HepG2 (cell line): ENCODE data around the gene CCDC69. TPM values are rescaled to one million over a fixed set of nuclear protein-coding genes. Genes with fewer than 3 reads are reported as not detected.

Experiments
- AHR ChIP-seq: IDR thresholded peaks from 2 replicates; pipeline ENCODE4 v1.6.1; 2018; ENCODE audit warnings: missing genetic modification reagents, missing compliant biosample characterization
- GLI4 ChIP-seq: sonication (generic); formaldehyde crosslinking; IDR thresholded peaks from 2 replicates; pipeline ENCODE4 v1.5.1; 2020; ENCODE audit warnings: missing genetic modification reagents, mild to moderate bottlenecking, moderate library complexity, borderline replicate concordance
- HNRNPH1 ChIP-seq: fragments of 200-400 bp; formaldehyde crosslinking; optimal IDR thresholded peaks from 2 replicates; pipeline ENCODE3; 2017; ENCODE audit warnings: mild to moderate bottlenecking, low read depth, low read length
- KLF12 ChIP-seq: sonication (generic); formaldehyde crosslinking; IDR thresholded peaks from 2 replicates; pipeline ENCODE4 v1.4.0; 2020; ENCODE audit warnings: missing genetic modification reagents, borderline replicate concordance
- KMT2A ChIP-seq: sonication (generic); formaldehyde crosslinking; IDR thresholded peaks from 2 replicates; pipeline ENCODE4 v1.4.0; 2020; ENCODE audit warnings: missing genetic modification reagents
- MYC ChIP-seq: sonication (generic); formaldehyde crosslinking; IDR thresholded peaks from 2 replicates; pipeline ENCODE4 v1.9.0; 2021; ENCODE audit warnings: missing genetic modification reagents, borderline replicate concordance
- NONO ChIP-seq, 2 experiments: fragments of 450-650 bp in 1 of 2; sonication (generic) in 1 of 2; formaldehyde crosslinking in 1 of 2; IDR thresholded peaks in 1 of 2; conservative IDR thresholded peaks in 1 of 2; 2 replicates each; pipeline versions ENCODE4 v1.6.1 to v1.8.0; 2017 to 2022; ENCODE audit warnings: mild to moderate bottlenecking in 1 of 2, missing genetic modification reagents in 1 of 2, moderate library complexity in 1 of 2
- SSRP1 ChIP-seq: IDR thresholded peaks from 2 replicates; pipeline ENCODE4 v1.6.1; 2016; ENCODE audit warnings: control low read depth
- ZBTB1 ChIP-seq: sonication (generic); formaldehyde crosslinking; IDR thresholded peaks from 2 replicates; pipeline ENCODE4 v1.4.0; 2020; ENCODE audit warnings: missing genetic modification reagents, borderline replicate concordance
- ZBTB7B ChIP-seq: sonication (generic); formaldehyde crosslinking; IDR thresholded peaks from 2 replicates; pipeline ENCODE4 v1.4.0; 2020; ENCODE audit warnings: missing genetic modification reagents
- ZKSCAN1 ChIP-seq: fragments of 150-350 bp; IDR thresholded peaks from 2 replicates; pipeline ENCODE4 v1.6.1; 2014; ENCODE audit warnings: low read length
- ZNF292 ChIP-seq: sonication (generic); formaldehyde crosslinking; IDR thresholded peaks from 2 replicates; pipeline ENCODE4 v1.8.1; 2022; ENCODE audit warnings: mild to moderate bottlenecking, low read depth, missing genetic modification reagents, borderline replicate concordance
- ZNF557 ChIP-seq: sonication (generic); formaldehyde crosslinking; IDR thresholded peaks from 2 replicates; pipeline ENCODE4 v1.4.0; 2020; ENCODE audit warnings: missing genetic modification reagents
- ZNF674 ChIP-seq: sonication (generic); formaldehyde crosslinking; IDR thresholded peaks from 2 replicates; pipeline ENCODE4 v1.5.0; 2020; ENCODE audit warnings: low read depth, mild to moderate bottlenecking, missing genetic modification reagents
- ZNF720 ChIP-seq: sonication (generic); formaldehyde crosslinking; IDR thresholded peaks from 2 replicates; pipeline ENCODE4 v1.4.0; 2020; ENCODE audit warnings: missing genetic modification reagents
- polyA plus RNA-seq, 8 experiments: library from polyadenylated mRNA; depleted of rRNA in 3 of 8; stranded (reverse) in 7 of 8; unstranded in 1 of 8; fragments of >200 nt; fragmentation: Illumina TruSeq in 4 of 8; extraction: Trizol in 4 of 8; gene quantifications; 2 replicates each; pipeline versions ENCODE4 v1.2.1 to v1.2.3, GENCODE V29; 2011 to 2016; ENCODE audit warnings: low read depth in 4 of 8, missing spikeins in 1 of 8, mixed read lengths in 1 of 8; ENCODE audit not compliant: insufficient read depth in 1 of 8
- total RNA-seq, 5 experiments: library from RNA; depleted of rRNA; stranded (reverse); fragments of >200 nt; fragmentation: Illumina TruSeq; extraction: Trizol; gene quantifications; 2 replicates each; pipeline ENCODE4 v1.2.3, GENCODE V29; 2016; ENCODE audit warnings: low read depth in 1 of 5
- TF ChIP-seq, protein P1 (sequence below): IDR thresholded peaks from 2 replicates; pipeline ENCODE4 v1.6.1; 2016; ENCODE audit warnings: low read depth, control low read depth
- TF ChIP-seq, protein P2 (sequence below): fragments of 450-650 bp; IDR thresholded peaks from 2 replicates; pipeline ENCODE4 v1.6.1; 2016
- TF ChIP-seq, protein P3 (sequence below): sonication (generic); formaldehyde crosslinking; conservative IDR thresholded peaks from 2 replicates; pipeline ENCODE4 v1.5.0; 2020; ENCODE audit warnings: missing genetic modification reagents
- TF ChIP-seq, protein P4 (sequence below): sonication (generic); formaldehyde crosslinking; IDR thresholded peaks from 2 replicates; pipeline ENCODE4 v1.4.0; 2020; ENCODE audit warnings: mild to moderate bottlenecking, missing genetic modification reagents
- TF ChIP-seq, protein P5 (sequence below): sonication (generic); formaldehyde crosslinking; IDR thresholded peaks from 2 replicates; pipeline ENCODE4 v1.5.0; 2020; ENCODE audit warnings: missing genetic modification reagents
- TF ChIP-seq, protein P6 (sequence below): sonication (generic); formaldehyde crosslinking; IDR thresholded peaks from 2 replicates; pipeline ENCODE4 v1.4.0; 2020; ENCODE audit warnings: mild to moderate bottlenecking, low read depth, missing genetic modification reagents

The CCDC69 gene
- total and polyA plus RNA-seq, 2 of the 13 experiments (the other 11 are each of a cell fraction or from before 2014, with no cell fraction given), result 12.2 to 45.2 TPM

DNA sequence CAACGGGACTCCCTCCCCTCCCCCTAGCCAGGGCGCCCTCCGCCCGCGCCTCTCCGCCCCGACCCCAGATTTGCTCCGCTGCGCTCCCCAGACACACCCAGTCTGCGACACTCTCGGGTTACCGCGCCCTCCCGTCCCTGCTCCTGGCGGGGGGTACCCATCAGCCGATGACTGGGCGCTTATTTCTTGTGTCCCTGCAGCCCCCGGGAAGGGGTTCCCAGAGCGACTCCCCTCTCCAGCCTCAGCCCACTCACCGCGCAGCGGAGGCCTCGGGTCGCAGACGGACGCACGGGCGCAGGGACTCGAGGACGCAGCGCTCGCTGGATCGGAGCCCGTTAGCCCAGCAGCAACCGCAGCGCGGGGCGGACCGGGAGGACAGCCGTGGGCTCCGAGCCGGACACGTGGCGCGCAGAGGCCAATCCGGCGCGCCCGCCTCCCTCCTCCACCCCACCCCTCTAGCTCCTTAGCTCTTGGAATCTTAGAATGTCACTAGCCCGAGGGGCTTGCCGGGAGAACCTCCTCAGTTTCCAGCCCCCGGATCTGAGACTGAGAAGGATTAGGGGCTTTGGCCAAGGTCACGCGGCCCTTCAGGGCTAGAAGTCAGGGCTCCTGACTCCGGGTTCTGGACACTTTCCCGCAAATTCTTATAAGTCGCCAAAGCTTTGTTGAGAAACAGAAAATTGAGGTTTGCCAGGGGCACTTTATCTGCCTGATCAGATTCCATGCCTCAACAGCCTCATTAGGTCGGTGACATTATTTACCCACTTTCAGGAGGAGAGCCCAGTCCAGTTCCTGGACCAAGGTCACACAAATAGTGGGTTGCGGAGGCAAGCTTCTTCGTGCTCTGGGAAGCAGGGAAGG, 66.2 kb downstream of the CCDC69 start, which contains the start of gene ANXA6 (continued):
- TF ChIP-seq, protein P1, sequence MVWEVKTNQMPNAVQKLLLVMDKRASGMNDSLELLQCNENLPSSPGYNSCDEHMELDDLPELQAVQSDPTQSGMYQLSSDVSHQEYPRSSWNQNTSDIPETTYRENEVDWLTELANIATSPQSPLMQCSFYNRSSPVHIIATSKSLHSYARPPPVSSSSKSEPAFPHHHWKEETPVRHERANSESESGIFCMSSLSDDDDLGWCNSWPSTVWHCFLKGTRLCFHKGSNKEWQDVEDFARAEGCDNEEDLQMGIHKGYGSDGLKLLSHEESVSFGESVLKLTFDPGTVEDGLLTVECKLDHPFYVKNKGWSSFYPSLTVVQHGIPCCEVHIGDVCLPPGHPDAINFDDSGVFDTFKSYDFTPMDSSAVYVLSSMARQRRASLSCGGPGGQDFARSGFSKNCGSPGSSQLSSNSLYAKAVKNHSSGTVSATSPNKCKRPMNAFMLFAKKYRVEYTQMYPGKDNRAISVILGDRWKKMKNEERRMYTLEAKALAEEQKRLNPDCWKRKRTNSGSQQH (CRISPR knock-in tag), result 0 out of 2 replicates have a peak, but pooled peaks have one; percentile 29
- TF ChIP-seq SSRP1 (CRISPR knock-in tag) (no peak), ZBTB7B (0 out of 2 replicates have a peak, but pooled peaks have one; percentile 21), ZNF292 (CRISPR knock-in tag) (peak; percentile 81; the same call in 1 of the 2 replicates), KLF12 (peak; percentile 82; the same call in 1 of the 2 replicates), ZBTB1 (CRISPR knock-in tag) (no peak), ZKSCAN1 (no peak), NONO (IDR thresholded peaks at IDR 0.05) (no peak), NONO (CRISPR knock-in tag; conservative IDR thresholded peaks at IDR 0.05) (no peak), HNRNPH1 (no peak), KMT2A (CRISPR knock-in tag) (peak; percentile 46), GLI4 (CRISPR knock-in tag) (no peak), MYC (CRISPR knock-in tag) (peak; percentile 86), ZNF557 (CRISPR knock-in tag) (no peak), AHR (no peak), ZNF674 (CRISPR knock-in tag) (no peak), ZNF720 (CRISPR knock-in tag) (no peak)
- TF ChIP-seq, protein P2, sequence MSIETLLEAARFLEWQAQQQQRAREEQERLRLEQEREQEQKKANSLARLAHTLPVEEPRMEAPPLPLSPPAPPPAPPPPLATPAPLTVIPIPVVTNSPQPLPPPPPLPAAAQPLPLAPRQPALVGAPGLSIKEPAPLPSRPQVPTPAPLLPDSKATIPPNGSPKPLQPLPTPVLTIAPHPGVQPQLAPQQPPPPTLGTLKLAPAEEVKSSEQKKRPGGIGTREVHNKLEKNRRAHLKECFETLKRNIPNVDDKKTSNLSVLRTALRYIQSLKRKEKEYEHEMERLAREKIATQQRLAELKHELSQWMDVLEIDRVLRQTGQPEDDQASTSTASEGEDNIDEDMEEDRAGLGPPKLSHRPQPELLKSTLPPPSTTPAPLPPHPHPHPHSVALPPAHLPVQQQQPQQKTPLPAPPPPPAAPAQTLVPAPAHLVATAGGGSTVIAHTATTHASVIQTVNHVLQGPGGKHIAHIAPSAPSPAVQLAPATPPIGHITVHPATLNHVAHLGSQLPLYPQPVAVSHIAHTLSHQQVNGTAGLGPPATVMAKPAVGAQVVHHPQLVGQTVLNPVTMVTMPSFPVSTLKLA, result 0 out of 2 replicates have a peak, but pooled peaks have one; percentile 11
- TF ChIP-seq, protein P3, sequence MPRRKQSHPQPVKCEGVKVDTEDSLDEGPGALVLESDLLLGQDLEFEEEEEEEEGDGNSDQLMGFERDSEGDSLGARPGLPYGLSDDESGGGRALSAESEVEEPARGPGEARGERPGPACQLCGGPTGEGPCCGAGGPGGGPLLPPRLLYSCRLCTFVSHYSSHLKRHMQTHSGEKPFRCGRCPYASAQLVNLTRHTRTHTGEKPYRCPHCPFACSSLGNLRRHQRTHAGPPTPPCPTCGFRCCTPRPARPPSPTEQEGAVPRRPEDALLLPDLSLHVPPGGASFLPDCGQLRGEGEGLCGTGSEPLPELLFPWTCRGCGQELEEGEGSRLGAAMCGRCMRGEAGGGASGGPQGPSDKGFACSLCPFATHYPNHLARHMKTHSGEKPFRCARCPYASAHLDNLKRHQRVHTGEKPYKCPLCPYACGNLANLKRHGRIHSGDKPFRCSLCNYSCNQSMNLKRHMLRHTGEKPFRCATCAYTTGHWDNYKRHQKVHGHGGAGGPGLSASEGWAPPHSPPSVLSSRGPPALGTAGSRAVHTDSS (CRISPR knock-in tag), result no peak
- TF ChIP-seq, protein P4, sequence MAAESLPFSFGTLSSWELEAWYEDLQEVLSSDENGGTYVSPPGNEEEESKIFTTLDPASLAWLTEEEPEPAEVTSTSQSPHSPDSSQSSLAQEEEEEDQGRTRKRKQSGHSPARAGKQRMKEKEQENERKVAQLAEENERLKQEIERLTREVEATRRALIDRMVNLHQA (CRISPR knock-in tag), result no peak
- TF ChIP-seq, protein P5, sequence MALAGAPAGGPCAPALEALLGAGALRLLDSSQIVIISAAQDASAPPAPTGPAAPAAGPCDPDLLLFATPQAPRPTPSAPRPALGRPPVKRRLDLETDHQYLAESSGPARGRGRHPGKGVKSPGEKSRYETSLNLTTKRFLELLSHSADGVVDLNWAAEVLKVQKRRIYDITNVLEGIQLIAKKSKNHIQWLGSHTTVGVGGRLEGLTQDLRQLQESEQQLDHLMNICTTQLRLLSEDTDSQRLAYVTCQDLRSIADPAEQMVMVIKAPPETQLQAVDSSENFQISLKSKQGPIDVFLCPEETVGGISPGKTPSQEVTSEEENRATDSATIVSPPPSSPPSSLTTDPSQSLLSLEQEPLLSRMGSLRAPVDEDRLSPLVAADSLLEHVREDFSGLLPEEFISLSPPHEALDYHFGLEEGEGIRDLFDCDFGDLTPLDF (CRISPR knock-in tag), result no peak; the same call in 1 of the 2 replicates
- TF ChIP-seq, protein P6, sequence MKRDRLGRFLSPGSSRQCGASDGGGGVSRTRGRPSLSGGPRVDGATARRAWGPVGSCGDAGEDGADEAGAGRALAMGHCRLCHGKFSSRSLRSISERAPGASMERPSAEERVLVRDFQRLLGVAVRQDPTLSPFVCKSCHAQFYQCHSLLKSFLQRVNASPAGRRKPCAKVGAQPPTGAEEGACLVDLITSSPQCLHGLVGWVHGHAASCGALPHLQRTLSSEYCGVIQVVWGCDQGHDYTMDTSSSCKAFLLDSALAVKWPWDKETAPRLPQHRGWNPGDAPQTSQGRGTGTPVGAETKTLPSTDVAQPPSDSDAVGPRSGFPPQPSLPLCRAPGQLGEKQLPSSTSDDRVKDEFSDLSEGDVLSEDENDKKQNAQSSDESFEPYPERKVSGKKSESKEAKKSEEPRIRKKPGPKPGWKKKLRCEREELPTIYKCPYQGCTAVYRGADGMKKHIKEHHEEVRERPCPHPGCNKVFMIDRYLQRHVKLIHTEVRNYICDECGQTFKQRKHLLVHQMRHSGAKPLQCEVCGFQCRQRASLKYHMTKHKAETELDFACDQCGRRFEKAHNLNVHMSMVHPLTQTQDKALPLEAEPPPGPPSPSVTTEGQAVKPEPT (CRISPR knock-in tag), result peak; percentile 70; the same call in 1 of the 2 replicates
